Mononuclear cell (primary cell): ENCODE measurements around the gene CHTOP. TPM values are rescaled to one million over a fixed set of nuclear protein-coding genes. Genes with fewer than 3 reads are reported as not detected.

Experiments used
- H3K27me3 ChIP-seq: 2 replicates; pipeline ENCODE4 v1.6.0; 2011; ENCODE audit warnings: low read length, control low read depth; ENCODE audit not compliant: insufficient read depth
- H3K4me1 ChIP-seq: 2 replicates; pipeline ENCODE4 v1.5.1; 2011; ENCODE audit warnings: mild to moderate bottlenecking, low read length, control low read depth; ENCODE audit not compliant: insufficient read depth
- H3K4me3 ChIP-seq: 2 replicates; pipeline ENCODE4 v1.5.1; 2011; ENCODE audit warnings: mild to moderate bottlenecking, low read length, moderate library complexity
- H3K9me3 ChIP-seq: 2 replicates; pipeline ENCODE4 v1.5.1; 2011; ENCODE audit warnings: low read depth, mild to moderate bottlenecking, control low read depth, low read length
- total RNA-seq: library from RNA; depleted of rRNA; stranded (reverse); fragments of >200 nt; gene quantifications from one replicate; pipeline ENCODE4 v1.2.3, GENCODE V29; 2012

The CHTOP gene
- total RNA-seq, 1 donor: 75.2 TPM

DNA sequence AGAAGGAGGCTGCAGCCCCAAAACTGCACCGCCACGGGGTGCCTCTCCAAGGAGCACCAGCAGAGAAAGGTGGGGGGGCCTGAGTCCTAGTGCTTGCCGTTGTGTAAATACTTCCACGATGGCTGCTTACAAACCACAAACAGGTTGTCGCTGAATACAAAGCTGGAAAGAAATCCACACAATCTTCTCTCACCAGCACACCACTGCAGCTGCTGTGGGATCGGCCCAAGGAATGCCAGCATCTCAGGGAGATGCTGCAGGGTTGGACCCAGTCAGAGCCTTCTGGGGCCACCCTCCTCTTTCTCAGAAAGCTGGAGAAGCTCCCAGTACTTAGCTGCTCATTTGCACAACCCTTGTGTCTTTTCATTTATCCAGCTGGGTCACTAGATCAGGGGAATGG is 14.7 kb upstream of the CHTOP start:
- no peaks in the 10 kb centered on the region for H3K27me3 ChIP-seq
- H3K4me3 ChIP-seq: no peak overlapping the region
- peaks cover 35% of the 10 kb centered on the region for H3K4me1 ChIP-seq
- H3K9me3 ChIP-seq: no peaks in the 10 kb centered on the region

GRCh38 chr1:153623101-153623500 is 10.8 kb upstream of the CHTOP start:
- H3K9me3 ChIP-seq: no peaks in the 10 kb centered on the region
- peaks cover 21% of the 10 kb centered on the region for H3K4me1 ChIP-seq
- H3K27me3 ChIP-seq: no peaks in the 10 kb centered on the region
- H3K4me3 ChIP-seq: no peak overlapping the region

- no peaks in the 10 kb centered on the region for H3K27me3 ChIP-seq
- H3K9me3 ChIP-seq: no peaks in the 10 kb centered on the region
- H3K4me3 ChIP-seq: no peak overlapping the region
- peaks cover 22% of the 10 kb centered on the region for H3K4me1 ChIP-seq
Measured at GRCh38 chr1:153624965-153625611, 8.8 kb upstream of the CHTOP start.

DNA sequence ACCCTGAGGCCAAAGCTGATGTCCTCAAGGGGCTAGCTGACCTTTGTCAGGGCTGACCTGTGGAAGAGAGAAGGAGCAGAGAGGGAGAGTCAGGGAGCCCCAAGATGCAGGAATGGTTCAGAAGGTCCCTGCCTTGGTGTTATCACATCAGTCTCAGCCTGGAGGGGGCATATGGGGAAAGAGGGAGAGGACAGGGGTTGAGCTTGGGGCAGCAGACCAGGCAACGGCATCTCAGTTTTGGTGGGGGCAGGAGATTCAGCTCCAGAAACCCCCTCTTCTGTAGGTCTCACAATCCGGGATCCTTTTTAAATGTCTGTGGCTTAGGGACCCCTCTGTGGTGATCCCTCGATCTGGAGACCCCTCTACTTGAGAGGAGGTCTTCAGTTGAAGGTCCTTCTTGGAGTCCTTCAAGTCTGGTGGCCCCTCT is 7.4 kb upstream of the CHTOP start:
- Histone ChIP-seq H3K4me1 (peaks cover 26% of the 10 kb centered on the region), H3K4me3 (no peak overlapping the region), H3K27me3 (no peaks in the 10 kb centered on the region), H3K9me3 (no peaks in the 10 kb centered on the region)

GRCh38 chr1:153626904-153627714 is 6.8 kb upstream of the CHTOP start, which contains the start of gene S100A13:
Gene S100A13 (minus strand): TSS chr1:153627505. CDS start chr1:153626472, 1,033 bp downstream.
- Histone ChIP-seq H3K9me3 (no peaks in the 10 kb centered on the region), H3K4me3 (no peak within 1 kb of the TSS)

GRCh38 chr1:153627715-153628626 is 5.9 kb upstream of the CHTOP start, which contains the start of gene S100A1:
Gene S100A1 (plus strand): TSS chr1:153628434. CDS start chr1:153630522, 2,088 bp downstream.
- no peaks in the 10 kb centered on the region for H3K9me3 ChIP-seq
- H3K4me3 ChIP-seq: no peak within 1 kb of the TSS
- peaks cover 23% of the 10 kb centered on the region for H3K4me1 ChIP-seq
- H3K27me3 ChIP-seq: no peaks in the 10 kb centered on the region

More at GRCh38 chr1:153626904-153627714, 6.8 kb upstream of the CHTOP start, which contains the start of gene S100A13:
- no peaks in the 10 kb centered on the region for H3K27me3 ChIP-seq
- H3K4me1 ChIP-seq: peaks cover 28% of the 10 kb centered on the region

GRCh38 chr1:153628638-153629342 is 5.1 kb upstream of the CHTOP start:
- no peak overlapping the region for H3K4me3 ChIP-seq
- no peaks in the 10 kb centered on the region for H3K27me3 ChIP-seq
- no peaks in the 10 kb centered on the region for H3K9me3 ChIP-seq
- peaks cover 22% of the 10 kb centered on the region for H3K4me1 ChIP-seq

DNA sequence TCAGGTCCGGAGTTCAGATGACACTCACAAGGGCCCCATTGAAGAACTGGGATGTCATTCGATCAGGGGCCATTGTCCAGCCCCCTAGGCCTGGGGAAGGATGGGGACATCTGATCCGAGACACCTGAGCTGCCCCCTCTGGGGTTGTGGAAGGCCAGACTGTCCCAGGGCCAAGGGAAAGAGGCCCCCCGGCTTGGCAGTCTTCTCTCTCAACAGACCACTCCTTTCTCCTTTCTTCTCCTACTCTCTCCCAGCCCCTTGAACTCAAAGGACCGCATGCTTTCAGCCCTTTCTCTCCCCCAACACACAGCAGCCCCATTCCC is 4.6 kb upstream of the CHTOP start:
- no peaks in the 10 kb centered on the region for H3K9me3 ChIP-seq
- peaks cover 17% of the 10 kb centered on the region for H3K4me1 ChIP-seq
- no peak overlapping the region for H3K4me3 ChIP-seq

GRCh38 chr1:153629971-153630370 is 3.9 kb upstream of the CHTOP start:
- Histone ChIP-seq H3K9me3 (no peaks in the 10 kb centered on the region), H3K27me3 (no peaks in the 10 kb centered on the region), H3K4me1 (peaks cover 17% of the 10 kb centered on the region), H3K4me3 (no peak overlapping the region)

More for the DNA sequence above, 4.6 kb upstream of the CHTOP start:
- H3K27me3 ChIP-seq: no peaks in the 10 kb centered on the region

DNA sequence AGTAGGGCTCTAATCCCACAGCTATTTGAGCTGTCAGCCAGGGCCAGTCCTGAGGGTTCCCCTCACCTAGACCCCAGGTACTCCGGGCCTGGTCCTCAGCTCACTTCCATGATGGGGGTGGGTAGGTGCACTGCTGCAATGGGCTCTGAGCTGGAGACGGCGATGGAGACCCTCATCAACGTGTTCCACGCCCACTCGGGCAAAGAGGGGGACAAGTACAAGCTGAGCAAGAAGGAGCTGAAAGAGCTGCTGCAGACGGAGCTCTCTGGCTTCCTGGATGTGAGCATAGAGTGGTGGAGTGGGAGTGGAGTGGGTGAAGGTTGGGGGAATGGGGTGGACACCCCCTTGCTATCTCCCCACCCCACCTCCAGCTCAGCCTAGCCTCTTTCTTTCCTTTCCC is 3.5 kb upstream of the CHTOP start:
- Histone ChIP-seq H3K27me3 (no peaks in the 10 kb centered on the region), H3K4me3 (no peak overlapping the region), H3K4me1 (peaks cover 21% of the 10 kb centered on the region), H3K9me3 (no peaks in the 10 kb centered on the region)

DNA sequence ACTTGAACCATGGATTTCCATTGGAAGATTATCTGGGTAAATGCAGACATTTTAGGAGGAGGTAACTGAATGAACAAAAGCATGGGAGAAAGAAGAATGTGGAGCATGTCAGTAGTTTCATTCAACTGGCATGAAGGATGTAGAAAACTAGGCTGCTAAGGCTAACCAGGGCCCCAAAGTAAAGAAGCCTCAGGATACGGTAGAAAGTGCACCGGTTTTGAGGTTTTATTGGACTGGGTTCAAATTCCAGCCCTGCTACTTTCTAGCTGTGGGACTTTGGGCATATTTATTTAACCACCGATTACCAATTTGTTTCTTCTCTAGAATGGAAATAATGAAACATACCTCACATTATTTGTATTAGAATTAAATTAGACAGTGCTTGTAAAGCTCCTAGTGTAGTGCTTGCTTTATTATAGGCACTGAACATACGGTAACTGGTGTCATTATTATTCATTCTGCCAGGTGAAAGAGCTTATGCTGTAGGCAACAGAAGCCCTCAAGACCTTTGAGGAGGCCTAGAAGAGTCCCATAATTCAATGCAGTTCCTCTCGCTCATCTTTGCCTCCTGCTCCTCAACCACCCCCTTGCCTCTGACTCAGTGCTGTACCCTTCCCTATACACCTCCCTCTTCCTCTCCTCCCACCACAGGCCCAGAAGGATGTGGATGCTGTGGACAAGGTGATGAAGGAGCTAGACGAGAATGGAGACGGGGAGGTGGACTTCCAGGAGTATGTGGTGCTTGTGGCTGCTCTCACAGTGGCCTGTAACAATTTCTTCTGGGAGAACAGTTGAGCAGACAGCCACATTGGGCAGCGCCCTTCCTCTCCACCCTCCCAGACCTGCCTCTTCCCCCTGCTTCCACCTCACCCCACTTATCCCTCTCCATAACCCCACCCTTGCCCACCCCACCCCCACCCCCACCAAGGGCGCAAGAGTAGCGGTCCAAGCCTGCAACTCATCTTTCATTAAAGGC is 2.5 kb upstream of the CHTOP start:
- Histone ChIP-seq H3K27me3 (no peaks in the 10 kb centered on the region), H3K9me3 (no peaks in the 10 kb centered on the region), H3K4me1 (peaks cover 30% of the 10 kb centered on the region), H3K4me3 (no peak overlapping the region)

DNA sequence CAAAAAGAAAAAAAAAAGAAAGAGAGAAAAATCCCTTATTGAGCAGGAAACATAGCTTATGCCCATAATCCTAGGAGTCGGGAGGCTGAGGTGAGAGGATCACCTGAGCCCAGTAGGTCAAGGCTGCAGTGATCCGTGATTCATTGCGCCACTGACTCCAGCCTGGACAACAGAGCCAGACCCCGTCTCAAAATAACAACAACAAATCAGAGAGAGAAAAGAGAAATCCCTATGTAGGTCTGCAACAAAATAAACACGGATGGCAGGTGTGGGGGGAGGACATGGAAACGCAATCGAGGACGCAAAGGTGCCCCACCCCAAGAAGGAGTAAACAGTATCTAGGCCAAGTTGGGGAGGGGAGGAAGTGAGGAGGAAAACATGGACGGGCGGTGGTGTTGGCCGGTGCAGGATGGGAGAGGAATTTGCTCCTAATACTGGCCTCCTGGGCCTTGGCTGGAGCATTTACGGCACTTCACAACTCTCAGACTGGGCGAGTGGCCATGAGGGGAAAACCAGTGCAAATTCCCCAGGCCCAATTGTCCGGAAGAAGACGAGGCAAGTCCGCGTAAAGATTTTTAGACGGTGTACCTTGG is 609 bp upstream of the CHTOP start:
- Histone ChIP-seq H3K9me3 (no peaks in the 10 kb centered on the region), H3K27me3 (no peaks in the 10 kb centered on the region), H3K4me3 (peak overlapping the region; percentile 61), H3K4me1 (peaks cover 32% of the 10 kb centered on the region)

DNA sequence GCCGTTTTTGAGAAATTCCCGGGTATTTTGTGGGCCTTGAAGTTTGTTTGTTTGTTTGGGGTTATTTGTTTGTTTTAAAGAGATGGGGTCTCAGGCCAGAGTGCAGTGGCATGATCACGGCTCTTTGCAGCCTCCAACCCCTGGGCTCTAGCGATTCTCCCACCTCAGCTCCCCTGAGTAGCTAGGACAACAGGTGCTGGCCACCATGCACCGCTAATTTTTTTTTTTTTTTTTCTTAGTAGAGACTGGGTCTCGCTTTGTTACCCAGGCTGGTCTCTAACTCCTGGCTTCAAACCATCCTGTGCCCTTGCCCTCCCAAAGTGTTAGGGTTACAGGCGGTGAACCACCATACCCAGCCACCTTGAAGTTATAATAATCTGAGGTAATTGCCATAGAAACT is 2.0 kb downstream of the CHTOP start:
- no peak overlapping the region for H3K4me3 ChIP-seq
- H3K27me3 ChIP-seq: no peaks in the 10 kb centered on the region
- peaks cover 28% of the 10 kb centered on the region for H3K4me1 ChIP-seq
- H3K9me3 ChIP-seq: no peaks in the 10 kb centered on the region
